B cell (primary cell): ENCODE measurements around the gene HFE. TPM values are rescaled to one million over a fixed set of nuclear protein-coding genes. Genes with fewer than 3 reads are reported as not detected.

Source experiments
- ATAC-seq: fragments of 200-7000 bp; cut with Tn5 transposase; one replicate; pipeline ENCODE4 v1.10.0; 2021; ENCODE audit warnings: low read depth, mild to moderate bottlenecking, moderate number of reproducible peaks, moderate library complexity
- CTCF ChIA-PET: fragments of 350-600 bp; sonication (Branson Sonifier 250); formaldehyde crosslinking; loops from one replicate; lab custom pipeline; 2021; ENCODE audit warnings: antibody characterized with exemption, inconsistent platforms; lab: Charles Lee
- POLR2A ChIA-PET: fragments of 350-600 bp; sonication (Branson Sonifier 250); formaldehyde crosslinking; loops from one replicate; lab custom pipeline; 2021; ENCODE audit warnings: antibody characterized with exemption; lab: Charles Lee
- DNase-seq: peaks from one replicate; pipeline ENCODE4 v3.0.0; 2013
- H2AFZ ChIP-seq: 2 replicates; pipeline ENCODE4 v1.6.1; 2012; ENCODE audit warnings: mild to moderate bottlenecking, low read depth, low read length; ENCODE audit not compliant: insufficient read depth, poor library complexity, severe bottlenecking
- H3K27ac ChIP-seq, 2 donors: 1 replicate in 1 of 2; 2 replicates in 1 of 2; pipeline ENCODE4 v1.5.1; 2012 to 2013; ENCODE audit warnings: low read length in 2 of 2, mild to moderate bottlenecking in 2 of 2, moderate library complexity in 1 of 2
- H3K27me3 ChIP-seq, 4 experiments: fragments of 200-600 bp in 1 of 4; sonication (generic) in 1 of 4; replicated peaks in 1 of 4; 1 replicate in 2 of 4; 2 replicates in 2 of 4; pipeline versions ENCODE4 v1.6.1 to v1.7.0; 2013 to 2016; ENCODE audit warnings: low read length in 3 of 4, mild to moderate bottlenecking in 2 of 4, mixed read lengths in 1 of 4, moderate library complexity in 1 of 4; ENCODE audit not compliant: insufficient read depth in 4 of 4, control insufficient read depth in 3 of 4; ENCODE audit errors: control extremely low read depth in 1 of 4
- H3K36me3 ChIP-seq, 2 experiments: replicated peaks in 1 of 2; 1 replicate in 1 of 2; 2 replicates in 1 of 2; pipeline versions ENCODE4 v1.6.1 to v1.7.1; 2013; ENCODE audit warnings: low read length in 1 of 2; ENCODE audit not compliant: insufficient read depth in 2 of 2, control insufficient read depth in 1 of 2; ENCODE audit errors: control extremely low read depth in 1 of 2, extremely low read depth in 1 of 2
- H3K4me1 ChIP-seq, 2 donors: fragments of 200-600 bp in 1 of 2; sonication (generic) in 1 of 2; 1 replicate in 1 of 2; 2 replicates in 1 of 2; pipeline versions ENCODE4 v1.5.1 to v1.6.1; 2013 to 2017; ENCODE audit warnings: low read length in 2 of 2; ENCODE audit not compliant: control insufficient read depth in 2 of 2, insufficient read depth in 2 of 2
- H3K4me2 ChIP-seq: replicated peaks from 2 replicates; pipeline ENCODE3; 2012; ENCODE audit warnings: mild to moderate bottlenecking, low read depth, low read length; ENCODE audit not compliant: poor library complexity, severe bottlenecking
- H3K4me3 ChIP-seq, 5 experiments: fragments of 200-600 bp in 1 of 5; sonication (generic) in 1 of 5; 1 replicate in 3 of 5; 2 replicates in 2 of 5; pipeline versions ENCODE4 v1.5.1 to v1.7.0; 2011 to 2016; ENCODE audit warnings: low read length in 4 of 5, mild to moderate bottlenecking in 4 of 5, low read depth in 2 of 5, control low read depth in 1 of 5, moderate library complexity in 1 of 5; ENCODE audit not compliant: insufficient read depth in 1 of 5; ENCODE audit errors: control extremely low read depth in 1 of 5, extremely low read depth in 1 of 5
- H3K79me2 ChIP-seq: fragments of 200-600 bp; sonication (generic); one replicate; pipeline ENCODE4 v1.6.0; 2016; ENCODE audit warnings: low read length; ENCODE audit not compliant: control insufficient read depth, insufficient read depth
- H3K9ac ChIP-seq: fragments of 200-600 bp; sonication (generic); 2 replicates; pipeline ENCODE4 v1.6.1; 2017; ENCODE audit warnings: mild to moderate bottlenecking, low read length, moderate library complexity
- H3K9me3 ChIP-seq, 3 donors: one replicate each; pipeline versions ENCODE4 v1.6.1 to v1.7.1; 2013; ENCODE audit warnings: low read length in 2 of 3; ENCODE audit not compliant: control insufficient read depth in 2 of 3, insufficient read depth in 1 of 3; ENCODE audit errors: control extremely low read depth in 1 of 3
- H4K20me1 ChIP-seq: 2 replicates; pipeline ENCODE4 v1.6.0; 2012; ENCODE audit warnings: mild to moderate bottlenecking, low read length; ENCODE audit not compliant: insufficient read depth, control insufficient read depth, poor library complexity, severe bottlenecking
- H3K27ac Mint-ChIP-seq: one replicate; pipeline ENCODE4 v1.8.0; 2021; ENCODE audit warnings: mixed read lengths
- H3K27me3 Mint-ChIP-seq: one replicate; pipeline ENCODE4 v1.8.0; 2021; ENCODE audit warnings: mixed read lengths
- H3K4me1 Mint-ChIP-seq: one replicate; pipeline ENCODE4 v1.8.0; 2021; ENCODE audit warnings: mixed read lengths
- H3K4me3 Mint-ChIP-seq: one replicate; pipeline ENCODE4 v1.8.0; 2021; ENCODE audit warnings: mixed read lengths
- H3K9me3 Mint-ChIP-seq: one replicate; pipeline ENCODE4 v1.8.0; 2022; ENCODE audit warnings: mixed read lengths; ENCODE audit not compliant: insufficient read depth
- CTCF ChIP-seq: fragments of 200-600 bp; IDR thresholded peaks from one replicate; pipeline ENCODE4 v1.8.0; 2022; ENCODE audit warnings: antibody characterized with exemption, mild to moderate bottlenecking
- EZH2 ChIP-seq: IDR thresholded peaks from 2 replicates; pipeline ENCODE4 v1.6.1; 2012; ENCODE audit warnings: borderline replicate concordance, low read depth, mild to moderate bottlenecking, moderate library complexity, low read length; ENCODE audit not compliant: insufficient read depth, poor library complexity, severe bottlenecking
- WGBS: methylation state at CpG from one replicate; pipeline ENCODE4 v1.1.5; 2013; ENCODE audit warnings: missing lambda C conversion rate; ENCODE audit not compliant: insufficient coverage; 5-methylcytosine and 5-hydroxymethylcytosine counted together
- intact Hi-C: fragments of 100-400 bp; cut with micrococcal nuclease; formaldehyde crosslinking; loops from one replicate; pipeline ENCODE4 v1.10.0; 2022
- polyA plus RNA-seq: library from polyadenylated mRNA; depleted of rRNA; stranded (reverse); fragments of >200 nt; gene quantifications from 2 replicates; pipeline ENCODE4 v1.2.3, GENCODE V29; 2012
- total RNA-seq, 2 donors: library from RNA; stranded (reverse); fragments of 120-200 nt in 1 of 2; gene quantifications; 1 replicate in 1 of 2; 2 replicates in 1 of 2; pipeline versions ENCODE4 v1.2.3 to v1.2.4, GENCODE V29; 2013 to 2022

HFE gene
- total and polyA plus RNA-seq, 2 donors (not counting 1 experiment from before 2014, with no cell fraction given): 5.9 to 6.3 TPM

GRCh38 chr6:26103141-26103769 is 16.0 kb downstream of the HFE start:
- H3K9ac ChIP-seq: peak overlapping the region; percentile 14

More at GRCh38 chr6:26103141-26103769, 16.0 kb downstream of the HFE start:
- ChIA-PET POLR2A (interaction anchor here (0.6 to 3.4 kb wide), 22 partner anchors 10 to 1762 kb away, joined by 3 to 63 read pairs (median 8); partner anchors contain the start of gene HFE), CTCF (interaction anchor here (0.8 to 3.7 kb wide), 12 partner anchors 9 to 77 kb away, joined by 3 to 37 read pairs (median 4); partner anchors contain the start of gene HFE)
- DNase-seq (no peak), ATAC-seq (no peak)
- Histone ChIP-seq H3K4me2 (peak overlapping the region; percentile 71), H3K27me3 (no peaks in the 10 kb centered on the region), H3K79me2 (no peaks in the 10 kb centered on the region), H3K36me3 (no peaks in the 10 kb centered on the region), H2AFZ (no peak overlapping the region), H3K4me1 (peaks cover 5 to 15% of the 10 kb centered on the region in 2 donors), H3K9me3 (peaks cover 0 to 22% (median 0%) of the 10 kb centered on the region in 3 donors), H3K4me3 (peak overlapping the region in 2 of 5 experiments; percentile 62 to 64), H4K20me1 (no peaks in the 10 kb centered on the region), H3K27ac (peak overlapping the region; percentile 78 to 79)
- intact Hi-C loops: loop anchor here (1.0 to 5.0 kb wide), 6 partner anchors 20 to 1029 kb away; a partner anchor contains a TSS
- peak overlapping the region; percentile 99 for H3K27ac Mint-ChIP-seq
- TF ChIP-seq CTCF (no peak), EZH2 (no peak)
- peaks cover 15% of the 10 kb centered on the region for H3K4me1 Mint-ChIP-seq
- peak overlapping the region; percentile 88 for H3K4me3 Mint-ChIP-seq
- no peaks in the 10 kb centered on the region for H3K27me3 Mint-ChIP-seq
- H3K9me3 Mint-ChIP-seq: peaks cover 3% of the 10 kb centered on the region
- 6% methylated on average over 2 of the region's 9 CpGs for WGBS
